NCI-H2029 (cell line): Measurements from ENCODE around the gene DNASE1L3.
"Not testable (repeated sequence)": the region's sequence is repeated elsewhere in the genome, so short reads cannot be mapped to it uniquely, and the experiment has no call there.

Experiments
- DNase-seq: peaks from one replicate; lab custom pipeline; 2025; lab: John Stamatoyannopoulos, UW

DNASE1L3 gene

DNA sequence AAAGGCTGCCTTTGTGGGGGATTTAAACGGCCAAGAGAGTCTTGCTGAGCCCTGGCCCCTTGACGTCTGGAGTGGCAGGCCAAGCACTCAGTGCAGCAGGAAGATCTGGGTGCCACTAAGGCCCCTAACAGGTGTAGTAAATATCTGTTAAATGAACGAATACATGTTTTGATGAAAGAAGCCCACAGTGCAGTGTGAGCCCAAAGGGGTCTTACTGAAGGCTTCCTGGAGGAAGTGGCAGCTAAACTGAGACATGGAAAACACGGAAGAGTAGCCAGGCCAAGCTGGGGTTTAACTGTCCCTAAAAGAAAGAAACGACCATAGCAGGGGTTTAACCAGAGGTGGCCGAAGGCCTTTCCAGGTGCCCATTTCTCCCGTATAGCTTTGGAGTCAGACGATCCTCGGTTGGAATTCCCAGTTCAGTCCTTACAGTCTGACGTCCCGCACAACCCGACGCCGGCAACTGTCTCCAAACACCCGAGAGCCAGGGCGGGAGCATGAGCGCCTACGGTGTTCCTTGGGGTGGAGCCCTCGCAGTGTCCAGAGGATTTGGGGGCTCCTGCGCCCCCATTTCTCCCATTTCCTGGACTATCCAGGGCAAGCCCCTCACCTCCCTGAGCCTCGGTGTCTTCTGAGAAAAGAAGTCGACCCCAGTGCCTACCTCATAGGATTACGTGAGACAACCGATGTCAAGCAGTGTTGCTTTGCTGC lies 25.9 kb upstream of the DNASE1L3 start:
- DNase-seq, result no peak

DNA sequence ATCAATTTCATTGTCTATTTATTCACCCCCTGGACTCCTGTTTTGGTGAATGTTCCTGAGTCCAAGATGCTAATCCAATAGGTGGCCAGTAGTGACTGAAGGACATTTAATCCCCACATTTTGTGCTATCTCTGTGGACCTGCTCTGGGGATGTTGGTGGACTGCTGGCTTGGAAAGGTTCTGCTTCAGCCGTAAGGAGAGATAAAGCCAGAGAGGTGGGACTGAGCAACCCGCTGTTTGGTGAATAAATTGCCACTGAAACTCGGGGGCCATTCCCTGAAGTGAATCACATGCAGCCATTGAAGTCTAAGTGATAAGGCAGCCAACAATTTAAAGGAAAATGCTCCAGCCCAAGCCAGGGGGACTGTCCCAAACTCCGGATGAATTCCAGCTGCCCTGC lies 25.2 kb upstream of the DNASE1L3 start:
- no peak for DNase-seq

DNA sequence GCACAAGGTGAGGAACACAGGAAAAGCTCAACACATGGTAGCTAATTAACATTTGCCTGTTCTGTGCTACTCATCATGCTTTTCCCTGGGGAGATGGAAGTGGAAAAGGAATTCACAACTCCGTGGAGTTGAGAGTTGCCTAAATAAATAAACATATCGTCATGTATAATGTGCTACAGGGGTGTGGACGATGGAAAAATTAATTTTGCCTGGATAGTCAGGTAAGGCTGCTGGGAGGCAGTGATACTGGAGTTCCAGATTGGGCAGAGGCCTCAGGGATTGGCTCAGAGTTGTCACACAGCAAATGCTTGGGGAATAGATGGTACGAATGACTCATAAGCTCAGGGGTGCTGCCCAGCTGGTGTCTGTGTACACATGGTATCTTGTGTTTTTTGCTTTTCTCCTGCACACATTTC lies 23.8 kb upstream of the DNASE1L3 start:
- DNase-seq, result no peak

DNA sequence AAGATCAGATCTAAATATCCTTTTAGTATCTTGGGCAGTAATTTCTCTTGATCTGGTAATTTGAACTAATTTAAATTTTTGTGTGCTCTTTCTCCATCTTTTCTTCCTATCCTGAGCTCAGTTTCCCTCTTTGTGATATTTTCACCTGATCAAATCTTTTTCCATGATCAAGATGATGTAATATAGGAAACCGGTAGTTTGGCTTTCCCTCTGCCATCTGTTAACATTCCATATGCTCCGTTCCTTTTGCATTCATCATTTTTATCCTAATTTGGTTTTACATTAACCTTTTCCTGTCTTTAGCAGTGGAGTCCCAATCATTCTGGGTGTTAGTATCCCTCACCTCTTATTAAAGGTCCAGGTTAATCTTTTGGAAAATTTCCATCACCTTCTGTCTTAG lies 20.9 kb upstream of the DNASE1L3 start:
- DNase-seq, result no peak

DNA sequence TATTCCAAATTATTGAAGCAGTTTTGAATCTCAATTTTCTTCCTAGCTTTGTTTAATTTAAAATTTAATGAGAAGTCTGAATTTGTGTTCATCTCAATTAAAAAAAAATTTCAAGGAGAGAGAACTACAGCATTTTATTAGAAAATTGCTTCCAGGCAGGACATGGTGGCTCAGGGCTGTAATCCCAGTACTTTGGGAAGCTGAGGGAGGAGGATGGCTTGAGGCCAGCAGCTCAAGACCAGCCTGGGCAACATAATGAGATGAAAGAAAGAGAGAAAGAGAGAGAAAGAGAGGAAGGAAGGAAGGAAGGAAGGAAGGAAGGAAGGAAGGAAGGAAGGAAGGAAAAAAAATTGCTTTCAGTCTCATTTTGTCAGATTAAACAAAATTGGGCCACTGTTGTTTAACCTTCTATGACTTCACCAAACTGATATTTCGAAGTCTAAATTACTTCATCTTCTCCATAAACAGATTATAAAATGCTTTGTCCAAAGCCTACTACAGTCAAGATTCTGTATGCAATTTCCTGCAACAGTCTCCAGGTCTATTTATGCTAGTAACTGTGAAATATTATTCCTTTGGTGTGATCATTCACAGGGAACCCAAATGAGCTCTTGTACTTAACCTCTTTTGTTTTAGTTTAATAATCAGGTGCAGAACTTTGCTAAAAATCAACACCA lies 20.2 kb upstream of the DNASE1L3 start:
- no peak for DNase-seq

DNA sequence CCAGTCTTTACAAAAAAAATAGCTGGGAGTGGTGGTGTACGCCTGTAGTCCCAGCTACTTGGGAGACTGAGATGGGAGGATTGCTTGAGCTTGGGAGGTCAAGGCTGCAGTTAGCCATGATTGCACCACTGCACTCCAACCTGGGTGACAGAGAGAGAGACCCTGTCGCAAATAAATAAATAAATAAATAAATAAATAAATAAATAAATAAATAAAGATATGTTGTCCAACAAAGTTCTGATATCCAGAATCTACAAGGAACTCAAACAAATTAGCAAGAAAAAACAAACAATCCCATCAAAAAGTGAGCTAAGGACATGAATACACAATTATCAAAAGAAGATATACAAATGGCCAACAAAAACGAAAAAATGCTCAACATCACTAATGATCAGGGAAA lies 17.2 kb upstream of the DNASE1L3 start:
- not testable (repeated sequence) for DNase-seq

DNA sequence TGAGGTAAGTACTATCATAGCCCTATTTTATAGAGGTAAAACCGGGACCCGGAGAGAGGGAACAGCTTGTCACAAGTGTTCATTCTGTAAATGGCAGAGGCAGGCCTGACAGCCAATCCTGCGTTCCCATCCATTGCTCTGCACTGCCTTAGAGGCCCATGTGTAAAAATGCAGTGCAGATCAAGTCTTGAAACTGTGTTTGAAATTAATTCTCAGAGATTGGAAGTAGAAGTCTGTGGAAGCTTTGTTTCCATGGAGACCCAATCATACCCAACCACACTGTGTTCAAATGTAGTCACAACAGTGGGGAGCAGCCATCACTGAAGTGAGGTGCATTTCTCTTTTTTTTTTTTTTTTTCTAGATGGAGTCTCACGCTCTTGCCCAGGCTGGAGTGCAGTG lies 13.1 kb upstream of the DNASE1L3 start:
- no peak for DNase-seq

DNA sequence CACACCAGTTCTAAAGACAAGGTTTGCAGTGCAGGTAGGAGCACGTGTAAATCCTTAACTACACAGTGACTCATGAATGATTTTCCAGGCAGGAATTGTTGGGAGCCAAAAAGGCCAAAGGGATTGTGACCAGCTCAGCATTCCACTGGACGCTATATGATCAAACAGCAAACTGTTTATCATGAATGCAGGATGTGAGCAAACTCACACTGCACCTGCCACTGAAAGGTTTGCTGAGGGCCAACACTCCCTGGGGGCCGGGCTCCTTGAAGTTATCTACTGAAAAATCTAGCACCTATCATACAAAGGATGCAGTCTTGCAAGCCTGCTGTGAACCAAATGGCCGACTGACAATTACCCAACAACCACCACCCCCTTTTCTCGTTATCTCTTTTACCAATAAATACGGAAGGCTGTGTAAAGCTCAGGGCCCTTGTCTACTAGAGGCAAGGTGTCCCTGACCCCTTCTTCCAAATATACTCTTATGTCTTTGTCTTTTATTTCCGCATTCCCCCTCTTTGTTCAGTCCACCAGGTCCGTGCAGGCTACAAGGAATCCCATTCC lies 11.5 kb upstream of the DNASE1L3 start:
- DNase-seq, result no peak

DNA sequence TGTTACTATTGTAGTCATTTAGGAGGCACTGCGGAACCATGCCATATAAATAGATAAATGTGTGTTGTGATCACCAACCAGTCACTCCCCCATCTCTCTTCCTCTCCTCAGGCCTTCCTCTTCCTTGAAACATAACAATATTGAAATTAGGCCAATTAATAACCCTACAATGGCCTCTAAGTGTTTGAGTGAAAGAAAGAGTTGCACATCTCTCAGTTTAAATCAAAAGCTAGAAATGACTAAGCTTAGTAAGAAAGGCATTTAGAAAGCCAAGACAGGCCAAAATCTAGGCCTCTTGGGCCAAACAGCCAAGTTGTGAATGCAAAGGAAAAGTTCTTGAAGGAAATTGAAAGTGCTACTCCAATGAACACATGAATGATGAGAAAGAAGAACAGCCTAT lies 8.1 kb upstream of the DNASE1L3 start:
- no peak for DNase-seq

DNA sequence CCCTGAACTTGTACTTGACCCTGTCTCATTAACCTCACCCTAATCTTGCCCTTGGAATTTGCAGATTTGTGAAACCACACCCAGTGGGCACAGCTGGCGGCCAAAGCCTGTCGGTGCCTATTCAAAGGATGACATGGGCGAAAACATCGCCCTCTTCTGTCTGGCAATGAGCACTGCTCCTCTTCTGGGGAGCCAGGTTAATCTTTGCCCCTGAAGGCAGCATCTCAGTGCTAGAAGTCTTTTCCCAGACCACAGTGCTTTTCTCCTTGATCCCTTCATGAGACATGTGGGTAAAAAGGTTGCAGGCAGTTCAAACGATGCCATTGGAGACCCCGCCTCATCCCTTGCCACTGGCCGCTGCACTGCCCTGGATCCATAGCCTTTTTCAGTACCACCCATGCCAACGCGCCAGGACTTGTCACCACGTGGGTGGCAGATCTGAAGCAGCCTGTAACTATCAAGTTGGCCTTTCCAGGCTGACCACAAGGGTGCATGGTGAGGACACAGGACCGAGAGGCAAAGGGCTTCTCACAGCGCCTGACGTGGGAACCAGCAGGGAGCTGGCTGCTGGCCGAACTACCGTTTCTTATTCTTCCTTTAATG lies 6.5 kb upstream of the DNASE1L3 start:
- DNase-seq, result peak; percentile 17

DNA sequence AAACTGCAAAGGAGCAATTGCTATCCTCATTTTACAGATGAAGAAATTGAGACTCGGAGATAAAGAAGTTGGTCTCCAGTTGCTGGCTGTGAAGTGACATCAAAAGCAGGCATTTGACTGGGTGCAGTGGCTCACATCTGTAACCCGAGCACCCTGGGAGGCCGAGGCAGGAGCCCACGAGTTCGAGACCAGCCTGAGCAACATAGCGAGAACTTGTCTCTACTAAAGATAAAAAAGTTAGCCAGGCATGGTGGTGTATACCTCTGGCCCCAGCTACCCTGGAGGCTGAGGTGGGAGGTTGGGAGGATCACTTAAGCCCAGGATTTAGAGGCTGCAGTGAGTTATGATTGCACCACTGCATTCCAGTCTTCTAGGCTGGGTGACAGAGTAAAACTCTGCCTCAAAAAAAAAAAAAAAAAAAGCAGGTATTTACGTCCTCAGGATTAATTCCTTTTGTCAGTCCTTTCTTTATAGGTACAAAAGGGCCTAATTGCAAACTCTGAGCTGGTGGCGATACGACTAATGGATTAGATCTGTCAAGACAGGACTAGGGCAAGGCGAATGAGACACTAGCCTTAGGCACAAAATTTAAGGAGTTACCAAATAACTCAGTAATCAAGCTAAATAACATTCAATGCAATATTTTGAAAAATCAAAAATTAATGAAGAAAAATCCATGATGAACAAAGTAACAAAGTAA lies 5.9 kb upstream of the DNASE1L3 start:
- DNase-seq, result no peak

DNA sequence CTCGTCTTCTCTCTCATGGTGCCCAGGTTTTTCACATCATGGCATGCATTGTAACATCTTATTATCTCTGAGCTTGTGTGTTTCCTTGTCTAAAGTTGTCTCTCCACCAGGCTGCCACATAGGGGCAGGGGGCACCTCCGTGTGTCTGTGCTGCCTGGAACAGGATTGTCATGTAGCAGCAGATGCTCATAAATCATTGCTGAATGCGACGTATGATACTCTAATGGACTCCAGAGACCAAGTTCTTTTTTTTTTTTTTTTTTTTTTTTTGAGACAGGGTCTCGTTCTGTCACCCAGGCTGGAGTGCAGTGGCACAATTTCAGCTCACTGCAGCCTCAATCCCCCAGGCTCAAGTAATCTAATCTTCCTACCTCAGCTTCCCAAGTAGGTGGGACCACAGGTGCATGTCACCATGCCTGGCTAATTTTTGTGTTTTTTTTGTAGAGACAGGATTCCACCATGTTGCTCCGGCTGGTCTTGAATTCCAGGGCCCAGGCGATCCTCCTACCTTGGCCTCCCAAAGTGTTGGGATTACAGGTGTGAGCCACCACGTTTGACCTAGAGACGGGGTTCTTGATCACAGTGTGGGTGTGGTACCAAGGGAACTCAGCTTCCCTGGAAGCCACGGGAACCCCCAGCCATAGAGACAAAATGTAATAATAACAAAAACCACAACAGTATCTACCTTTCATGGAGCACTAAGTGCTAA lies 4.7 kb upstream of the DNASE1L3 start:
- DNase-seq, result no peak

DNA sequence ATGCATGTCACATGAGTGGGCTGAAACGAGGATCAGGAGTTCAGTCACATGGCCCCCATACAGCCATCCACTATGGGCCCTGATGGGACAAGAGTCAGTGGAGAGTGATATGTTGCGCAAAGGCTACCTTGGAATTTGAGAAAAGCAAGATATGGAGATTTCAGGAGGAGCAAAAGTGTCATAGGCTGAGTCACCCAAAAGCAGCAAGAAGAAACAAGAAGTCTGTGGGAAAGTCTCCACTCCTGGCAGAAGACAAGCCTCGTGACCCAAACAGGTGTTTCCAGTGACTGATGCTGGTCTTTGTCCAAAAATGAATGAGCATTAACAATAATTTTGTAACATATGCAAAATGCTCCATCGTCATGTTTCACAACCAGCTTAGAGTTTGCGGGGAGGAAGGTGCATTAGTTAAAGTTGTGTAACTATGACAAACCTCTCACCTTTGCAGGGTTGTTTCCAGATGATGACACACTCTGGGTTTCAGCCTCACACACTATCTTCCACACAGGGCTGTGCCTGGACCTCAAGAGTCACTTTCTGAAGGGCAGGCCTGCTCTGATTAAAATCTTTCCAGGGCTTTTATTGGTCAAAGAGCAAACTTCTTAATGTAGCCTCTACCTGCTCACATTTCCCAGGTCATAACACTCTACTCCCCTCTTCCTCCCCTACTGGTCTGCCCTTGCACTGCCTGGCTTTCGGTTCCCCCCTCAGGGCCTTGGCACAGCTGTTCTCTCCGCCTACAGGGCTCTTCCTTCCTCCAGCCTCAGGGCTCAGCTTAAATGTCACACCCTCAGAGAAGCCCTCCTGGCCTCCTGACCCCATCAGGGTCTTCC lies 3.9 kb upstream of the DNASE1L3 start:
- no peak for DNase-seq

DNA sequence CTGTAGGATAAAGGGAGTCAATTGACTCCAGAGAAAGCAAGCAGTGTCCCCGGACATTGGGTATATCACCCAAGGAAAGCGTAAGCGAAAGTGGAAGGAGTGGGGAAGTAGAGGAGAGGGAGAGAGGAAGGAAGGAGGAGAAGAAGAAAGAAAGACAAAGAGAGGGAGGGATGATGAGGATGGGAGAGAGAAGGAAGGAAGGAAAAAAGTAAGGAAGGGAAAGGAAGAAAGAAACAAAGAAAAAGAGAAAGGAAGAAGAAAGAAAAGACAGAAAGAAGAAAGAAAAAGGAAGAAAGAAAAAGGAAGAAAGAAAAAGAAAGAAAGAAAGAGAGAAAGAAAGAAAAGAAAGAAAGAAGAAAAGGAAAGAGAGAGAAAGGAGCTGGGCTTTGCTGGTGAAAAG lies 839 bp downstream of the DNASE1L3 start:
- DNase-seq, result no peak

DNA sequence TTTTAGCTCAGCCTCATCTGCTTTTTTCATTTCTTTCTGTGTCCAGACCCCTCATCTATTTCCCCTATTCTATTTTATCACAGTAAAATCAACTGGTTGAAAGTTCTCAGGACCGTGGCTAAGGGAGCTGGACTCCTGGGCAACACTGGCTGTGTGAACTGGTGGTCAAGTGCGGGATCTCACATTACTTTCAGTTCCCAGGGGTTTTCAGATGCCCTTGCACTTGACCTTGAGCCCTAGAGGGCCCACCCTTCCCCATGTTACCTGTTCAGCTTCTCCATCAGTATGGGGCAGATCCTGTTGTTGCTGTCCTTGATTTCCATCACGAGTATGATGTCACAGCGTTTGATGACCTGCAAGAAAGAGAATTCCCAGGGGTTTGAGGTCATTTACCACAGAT lies 2.8 kb downstream of the DNASE1L3 start:
- DNase-seq, result no peak

DNA sequence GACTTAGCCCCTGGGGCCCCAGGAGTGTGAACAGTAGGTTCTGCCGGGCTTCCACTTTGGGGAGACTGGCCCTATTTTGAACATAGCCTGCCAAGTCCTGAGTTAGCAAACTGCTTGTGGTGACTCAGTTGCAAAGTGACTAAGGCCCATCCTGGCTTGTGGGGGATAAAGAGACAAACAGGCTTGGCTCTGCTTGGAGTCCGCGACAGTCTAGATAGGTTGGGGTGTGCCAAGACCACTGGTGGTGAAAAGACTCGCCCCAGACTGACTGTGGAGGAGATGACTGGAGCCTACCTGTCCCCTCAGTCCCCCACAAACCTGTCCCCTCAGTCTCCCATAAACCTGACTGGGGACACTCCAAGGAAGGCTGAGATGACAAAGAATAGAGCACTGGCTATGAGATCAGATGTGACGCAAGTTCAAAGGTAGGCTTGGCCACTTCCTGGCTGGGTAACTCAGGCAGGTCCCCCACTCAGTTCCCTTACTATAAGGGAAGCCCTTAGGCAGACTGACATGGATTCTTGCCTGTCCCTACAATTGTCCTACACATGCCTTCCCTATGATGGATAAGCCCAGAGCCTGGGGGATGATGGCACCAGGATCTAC lies 4.3 kb downstream of the DNASE1L3 start:
- no peak for DNase-seq

DNA sequence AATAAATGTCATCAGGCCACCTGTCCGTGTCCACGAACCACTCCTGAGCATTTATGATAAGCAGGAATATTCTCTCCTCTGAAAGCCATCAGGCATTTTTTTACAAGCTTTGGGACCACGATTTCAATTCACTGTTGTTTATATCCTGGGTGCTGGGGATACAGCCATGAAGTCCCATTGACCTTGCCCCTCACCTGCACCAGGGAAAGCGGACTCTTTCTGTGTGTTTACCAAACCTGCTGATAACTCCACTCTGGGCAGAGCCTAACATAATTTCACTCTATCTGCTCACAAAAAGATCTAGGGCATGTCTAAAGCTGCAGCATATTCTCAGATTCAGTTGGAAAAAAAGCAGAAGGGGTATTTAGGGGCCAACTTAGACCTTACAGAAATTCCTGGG lies 4.8 kb downstream of the DNASE1L3 start:
- DNase-seq, result no peak

DNA sequence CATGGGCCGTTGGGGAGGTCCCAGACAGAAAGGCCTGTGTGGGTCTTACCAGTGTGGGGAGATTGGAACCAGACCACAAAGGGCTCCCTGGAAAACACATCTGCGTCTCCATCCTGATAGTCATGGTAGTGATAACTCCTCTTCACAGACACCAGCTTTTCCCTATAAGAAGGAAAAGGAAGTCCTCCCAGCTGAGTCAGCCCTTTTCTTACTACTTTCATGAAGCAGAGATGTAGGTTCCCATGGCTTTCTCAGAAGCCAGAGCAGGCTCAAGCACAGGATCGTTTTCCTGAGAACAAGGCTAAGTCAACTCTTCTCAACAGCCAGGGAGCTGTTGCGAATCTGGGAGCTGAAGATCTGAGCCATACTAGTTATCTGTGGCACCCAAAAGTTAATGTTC lies 6.1 kb downstream of the DNASE1L3 start:
- no peak for DNase-seq

DNA sequence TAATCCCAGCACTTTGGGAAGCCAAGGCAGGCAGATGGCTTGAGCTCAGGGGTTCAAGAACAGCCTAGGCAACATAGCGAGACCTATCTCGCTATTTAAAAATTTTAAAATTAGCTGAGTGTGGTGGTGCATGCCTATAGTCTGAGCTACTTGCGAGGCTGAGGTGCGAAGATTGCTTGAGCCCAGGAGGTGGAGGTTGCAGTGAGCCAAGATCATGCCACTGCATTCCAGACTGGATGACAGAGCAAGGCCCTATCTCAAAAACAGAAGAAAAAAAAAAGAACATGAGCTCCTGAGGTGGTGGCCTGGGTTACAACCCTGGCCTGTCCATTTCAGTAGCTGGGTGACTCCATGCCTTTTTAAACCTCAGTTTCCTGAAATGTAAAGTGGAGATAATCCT lies 7.2 kb downstream of the DNASE1L3 start:
- DNase-seq, result no peak

DNA sequence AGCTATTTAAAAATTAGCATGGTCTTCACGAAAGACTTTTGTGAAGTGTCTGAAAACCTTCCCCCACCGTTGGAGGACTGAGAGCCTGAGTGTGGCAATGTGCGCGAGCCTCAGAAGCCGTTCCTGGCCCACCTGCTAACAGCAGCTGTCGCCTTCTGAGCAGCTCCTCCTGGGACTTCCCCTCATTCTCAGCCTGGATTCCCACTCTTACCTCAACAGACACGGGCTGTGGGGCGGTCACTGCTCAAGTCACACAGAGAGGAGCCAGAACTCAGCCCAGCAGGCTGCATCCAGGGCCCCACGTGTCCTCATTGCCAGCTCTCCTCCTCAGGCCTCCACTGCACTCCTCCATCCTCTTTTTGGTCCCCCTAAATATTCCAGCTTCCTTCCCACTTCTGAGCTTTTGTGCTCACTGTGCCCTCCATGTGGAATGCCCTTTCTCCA lies 7.8 kb downstream of the DNASE1L3 start:
- no peak for DNase-seq

DNA sequence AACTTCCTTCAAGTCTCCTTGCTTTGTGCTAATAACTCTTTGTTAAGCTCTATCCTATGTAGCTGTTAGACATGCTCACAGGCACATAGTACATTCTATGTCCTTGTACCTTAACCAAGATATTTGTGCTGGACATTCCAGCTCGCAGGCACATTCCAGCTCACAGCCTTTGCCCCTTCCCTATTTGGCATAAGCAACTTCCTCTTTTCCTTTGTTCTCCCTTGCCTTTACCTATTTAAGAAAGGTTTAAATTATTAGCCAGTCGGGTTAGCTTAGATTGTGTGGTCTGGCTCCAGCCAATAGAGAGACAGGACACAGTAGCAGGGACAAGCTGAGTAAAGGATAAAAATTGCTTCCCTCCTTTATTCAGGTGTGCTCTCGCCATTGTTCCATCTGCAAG lies 9.3 kb downstream of the DNASE1L3 start:
- DNase-seq, result not testable (repeated sequence)
